KBM-7 (cell line): ENCODE measurements around the gene FAM3C.
A peak's percentile ranks its signal among the peaks of the same experiment; 100 is the strongest.

ENCODE experiments used
- DNase-seq: peaks from one replicate; pipeline ENCODE4 v3.0.0-alpha.2; 2015
- in situ Hi-C: fragments of 300-500 bp; cut with MboI; formaldehyde crosslinking; loops from 2 replicates; pipeline ENCODE4 v1.14.3; 2020; ENCODE audit warnings: low sequenced_read_pairs, low pct_unique_long_range_greater_than_20kb, mixed read lengths

FAM3C gene

DNA sequence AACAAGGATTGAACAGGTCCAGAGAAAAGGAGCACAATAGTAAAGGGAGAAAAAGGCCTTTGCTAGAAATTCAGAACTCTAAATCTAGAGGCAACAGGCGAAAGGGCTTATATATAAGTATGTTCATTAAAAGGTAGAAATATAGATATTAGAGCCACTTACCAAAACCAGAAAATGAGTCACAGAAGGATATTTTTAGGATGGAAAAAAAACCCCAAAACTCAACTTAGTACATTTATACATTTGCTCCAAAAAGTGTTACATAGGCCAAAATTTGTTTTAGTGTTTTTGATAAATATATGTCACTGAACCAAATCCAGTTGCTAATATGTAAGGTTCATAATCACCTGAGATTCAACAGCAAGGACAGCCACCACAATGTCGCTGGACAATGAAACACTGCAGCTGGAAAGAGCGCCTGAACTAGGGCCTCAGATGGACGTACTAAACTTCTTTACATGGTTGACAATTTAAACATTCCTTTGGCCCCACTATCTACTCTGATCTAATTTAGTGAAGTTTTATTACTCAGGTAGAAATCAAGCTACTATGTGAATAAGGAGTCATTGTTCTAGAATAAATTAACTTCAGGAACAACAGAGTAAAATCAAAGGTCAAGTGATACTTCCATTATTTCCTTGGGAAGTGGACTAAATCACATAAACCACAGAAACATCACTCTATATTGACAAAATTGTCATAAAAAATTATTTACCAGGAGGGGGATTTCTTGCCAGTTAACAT is 10.9 kb downstream of the FAM3C start:
- DNase-seq, result no peak
- in situ Hi-C loops, result no loop called here

DNA sequence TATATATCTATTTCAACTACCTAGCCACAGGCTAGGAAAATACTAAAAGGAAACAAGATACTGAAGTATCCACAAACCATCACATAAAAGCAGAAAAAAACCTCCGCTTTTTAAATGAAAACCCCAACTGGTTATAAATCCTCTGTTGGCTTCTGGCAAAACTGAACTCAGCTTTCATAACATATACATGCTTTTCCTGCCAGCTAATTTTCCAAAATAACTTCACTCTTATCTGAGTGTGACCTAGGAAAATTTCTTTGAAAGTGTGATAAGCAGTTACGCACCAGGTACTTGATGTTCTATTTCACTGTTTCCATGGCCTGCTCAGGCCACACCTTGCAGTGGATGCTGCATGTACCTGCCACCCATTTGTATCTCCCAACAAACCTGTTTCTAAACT is 11.8 kb downstream of the FAM3C start:
- no peak for DNase-seq
- in situ Hi-C loops, result no loop called here

DNA sequence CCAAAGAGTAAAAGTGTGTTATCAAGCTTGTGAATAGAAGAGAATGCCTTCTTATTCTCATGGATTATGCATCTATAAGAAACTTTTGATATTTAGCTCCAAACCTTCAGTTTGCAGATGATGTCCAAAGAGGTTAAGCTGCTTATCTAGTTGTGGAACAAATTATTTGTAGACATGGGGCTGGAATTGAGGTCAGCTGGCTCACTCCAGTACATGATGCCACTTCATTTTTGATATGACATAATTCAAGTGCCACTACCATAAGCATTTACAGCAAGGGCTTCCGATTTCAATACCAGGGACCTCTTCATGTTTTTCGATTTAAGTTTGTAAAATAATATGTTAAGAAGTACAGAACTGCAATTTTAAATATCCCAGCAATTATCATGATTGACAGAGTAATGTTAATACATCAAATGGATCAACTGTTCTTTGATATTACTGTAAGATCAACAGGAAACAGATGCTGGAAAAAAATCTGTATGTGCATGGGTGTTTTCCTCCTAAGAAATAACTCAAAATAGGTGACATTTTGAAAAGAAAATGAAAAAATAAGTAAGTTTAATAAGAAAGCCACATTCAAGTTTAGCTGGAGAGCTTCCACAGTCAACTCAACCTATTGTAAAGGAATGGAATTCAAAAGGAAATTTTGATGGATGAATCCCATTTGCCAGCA is 12.7 kb downstream of the FAM3C start:
- in situ Hi-C loops, result no loop called here
- no peak for DNase-seq

DNA sequence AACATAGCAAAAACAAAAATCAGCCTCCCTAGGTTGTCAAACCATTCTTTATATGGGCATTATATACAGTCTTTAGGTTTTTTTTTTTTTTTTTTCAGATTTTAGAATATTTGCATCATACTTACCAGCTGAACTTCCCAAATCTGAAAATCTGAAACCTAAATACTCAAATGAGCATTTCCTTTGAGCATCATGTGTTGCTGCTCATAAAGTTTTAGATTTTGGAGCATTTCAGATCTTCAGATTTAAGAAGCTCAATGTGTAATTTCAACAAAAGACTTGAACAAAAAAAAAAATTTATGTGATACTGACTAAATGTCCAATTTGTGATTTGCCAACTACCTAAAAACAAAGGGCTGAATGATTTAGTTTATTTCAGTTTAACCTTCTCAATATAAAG is 13.6 kb downstream of the FAM3C start:
- in situ Hi-C loops, result no loop called here
- DNase-seq, result no peak

DNA sequence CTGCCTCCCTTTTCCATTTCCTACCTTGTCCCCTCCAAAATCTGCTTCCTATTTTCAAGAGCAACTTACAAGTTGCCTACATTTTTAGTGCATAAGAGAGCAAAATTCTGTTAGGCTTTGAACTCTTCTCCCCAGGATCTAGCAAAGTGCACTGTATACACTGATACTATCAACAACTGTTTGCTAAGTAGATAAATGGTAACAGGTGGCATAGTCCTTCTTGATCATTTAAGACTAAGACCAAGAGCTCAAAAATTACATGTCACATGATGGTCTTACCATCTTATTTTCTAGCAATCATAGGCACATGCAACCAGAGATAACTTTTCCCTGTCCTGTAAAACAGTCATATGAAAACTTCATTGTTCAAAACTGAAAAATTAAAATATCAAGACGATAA is 16.2 kb downstream of the FAM3C start:
- in situ Hi-C loops, result no loop called here
- no peak for DNase-seq

GRCh38 chr7:121376979-121377378 is 19.1 kb downstream of the FAM3C start:
- in situ Hi-C loops, result no loop called here
- DNase-seq, result no peak

DNA sequence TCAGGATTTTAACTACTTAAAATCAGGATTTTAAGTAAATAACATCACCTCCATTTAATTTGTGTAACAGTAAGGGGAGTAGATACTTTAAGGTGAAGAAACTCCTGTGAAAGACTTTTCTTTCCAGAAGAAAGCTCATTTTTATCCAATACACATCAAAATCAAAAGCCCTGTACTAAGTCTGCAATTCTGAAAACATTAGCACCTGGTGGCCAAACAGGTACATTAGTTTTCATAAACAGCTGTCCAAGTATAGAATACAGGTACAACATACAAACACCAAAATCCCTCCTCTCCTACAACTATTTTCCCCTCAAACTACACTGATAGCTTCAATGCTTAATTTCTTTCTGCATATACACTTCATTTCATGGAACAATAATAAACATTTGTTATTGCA is 22.9 kb downstream of the FAM3C start:
- in situ Hi-C loops, result loop anchor here (25.0 kb wide), 1 partner anchor 164 kb away; no protein-coding TSS in a partner anchor
- no peak for DNase-seq

DNA sequence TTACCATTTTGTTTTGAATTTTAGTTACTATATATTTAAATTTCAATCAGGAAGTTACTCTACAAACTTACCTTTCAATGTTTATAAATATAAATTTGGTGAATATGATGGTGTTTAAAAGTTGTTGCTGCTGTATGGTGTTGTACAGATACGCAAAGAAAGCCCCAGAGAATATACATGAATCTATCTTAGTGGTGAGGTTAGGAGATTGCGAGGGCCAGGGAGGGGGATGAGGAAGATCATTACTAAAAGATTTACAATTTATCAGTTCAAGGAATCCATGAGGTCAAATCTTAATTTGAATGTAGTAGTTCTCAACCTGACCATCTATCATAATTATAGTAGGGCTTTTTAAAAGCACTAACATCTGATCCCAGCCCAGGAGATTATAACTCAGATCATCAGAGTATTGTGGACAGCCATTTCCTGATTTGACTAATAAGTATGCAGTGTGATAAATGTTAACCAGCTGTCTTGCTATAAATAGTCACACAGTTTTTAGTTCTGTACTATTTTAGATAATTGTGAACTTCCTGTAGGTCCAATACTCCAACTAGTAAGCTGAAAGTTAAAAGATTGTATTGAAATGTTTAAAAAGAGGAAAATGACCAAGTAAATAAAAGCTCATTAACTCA is 23.6 kb downstream of the FAM3C start:
- DNase-seq, result no peak
- in situ Hi-C loops, result loop anchor here (25.0 kb wide), 1 partner anchor 165 kb away; no protein-coding TSS in a partner anchor

DNA sequence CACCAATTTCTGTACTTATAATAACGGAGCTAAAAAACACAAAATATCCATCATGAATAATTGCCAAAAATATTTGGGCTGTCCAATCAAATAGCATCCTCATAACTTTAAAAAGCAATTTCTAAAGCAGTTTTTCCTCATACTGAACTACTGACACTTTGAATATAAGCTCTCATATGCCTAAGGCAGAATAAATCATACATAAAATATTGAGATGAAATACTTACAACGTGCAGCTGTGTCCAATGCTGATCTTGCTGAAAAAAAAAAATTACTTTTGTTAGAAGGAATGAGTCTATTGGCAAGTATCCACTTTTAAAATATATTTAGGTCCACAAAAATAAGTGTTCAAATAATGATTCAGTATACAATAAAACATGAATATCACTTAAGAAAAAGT is 24.2 kb downstream of the FAM3C start:
- DNase-seq, result no peak
- in situ Hi-C loops, result loop anchor here (25.0 kb wide), 1 partner anchor 165 kb away; no protein-coding TSS in a partner anchor

GRCh38 chr7:121371367-121371766 is 24.7 kb downstream of the FAM3C start:
- in situ Hi-C loops, result loop anchor here (25.0 kb wide), 1 partner anchor 166 kb away; no protein-coding TSS in a partner anchor

GRCh38 chr7:121369462-121369861 is 26.6 kb downstream of the FAM3C start:
- DNase-seq, result no peak
- in situ Hi-C loops, result loop anchor here (25.0 kb wide), 1 partner anchor 168 kb away; no protein-coding TSS in a partner anchor

More at GRCh38 chr7:121371367-121371766, 24.7 kb downstream of the FAM3C start:
- no peak for DNase-seq

- in situ Hi-C loops, result loop anchor here (25.0 kb wide), 1 partner anchor 170 kb away; no protein-coding TSS in a partner anchor
- peak; percentile 43 for DNase-seq
Observed at GRCh38 chr7:121366852-121367431, 29.2 kb downstream of the FAM3C start.

GRCh38 chr7:121360564-121360963 is 35.5 kb downstream of the FAM3C start:
- no peak for DNase-seq
- in situ Hi-C loops, result loop anchor here (25.0 kb wide), 1 partner anchor 177 kb away; no protein-coding TSS in a partner anchor

DNA sequence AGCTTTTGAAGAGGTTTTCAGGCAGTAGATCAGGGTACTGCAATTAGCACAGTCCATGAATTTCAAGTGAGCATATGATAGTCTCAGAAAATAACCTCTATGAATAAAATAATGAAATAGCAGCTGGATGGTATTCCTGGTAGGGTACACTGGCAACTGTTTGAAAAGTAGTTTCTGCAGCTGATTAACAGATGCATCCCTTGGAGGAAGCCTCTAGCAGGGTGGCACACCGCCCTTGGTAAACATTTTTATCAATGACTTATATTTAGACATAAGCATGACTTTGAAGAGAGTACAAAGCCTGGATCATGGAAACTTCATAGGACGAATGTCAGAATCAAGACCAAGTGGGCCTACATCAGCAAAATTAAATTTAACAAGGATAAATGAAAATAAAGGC is 40.5 kb downstream of the FAM3C start:
- no peak for DNase-seq

GRCh38 chr7:121352323-121352722 is 43.8 kb downstream of the FAM3C start:
- in situ Hi-C loops, result loop anchor here (25.0 kb wide), 1 partner anchor 185 kb away; no protein-coding TSS in a partner anchor
- DNase-seq, result no peak

More for the DNA sequence above, 40.5 kb downstream of the FAM3C start:
- in situ Hi-C loops, result loop anchor here (25.0 kb wide), 1 partner anchor 182 kb away; no protein-coding TSS in a partner anchor

- in situ Hi-C loops, result loop anchor here (25.0 kb wide), 1 partner anchor 186 kb away; no protein-coding TSS in a partner anchor
- no peak for DNase-seq
Observed at GRCh38 chr7:121351682-121352081, 44.4 kb downstream of the FAM3C start.

DNA sequence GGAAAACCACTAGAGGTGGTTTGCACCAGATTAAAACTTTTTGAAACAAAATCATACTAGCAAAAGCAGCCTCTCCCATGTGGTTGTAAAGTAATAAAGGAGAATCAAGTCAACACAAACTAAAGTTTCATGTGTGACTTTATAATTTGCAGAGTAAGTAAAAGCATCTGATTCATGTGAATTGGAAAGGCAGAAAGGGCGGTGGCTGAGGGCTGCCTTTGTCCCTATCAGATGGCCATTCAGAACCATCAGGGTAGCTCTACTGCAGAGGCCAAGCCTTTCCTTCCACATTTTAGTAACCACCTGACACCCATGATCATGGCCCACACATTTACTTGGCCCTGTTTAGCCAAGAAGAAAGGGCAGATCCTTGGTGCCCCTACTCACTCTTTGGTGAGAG is 51.6 kb downstream of the FAM3C start:
- no peak for DNase-seq
- in situ Hi-C loops, result no loop called here

DNA sequence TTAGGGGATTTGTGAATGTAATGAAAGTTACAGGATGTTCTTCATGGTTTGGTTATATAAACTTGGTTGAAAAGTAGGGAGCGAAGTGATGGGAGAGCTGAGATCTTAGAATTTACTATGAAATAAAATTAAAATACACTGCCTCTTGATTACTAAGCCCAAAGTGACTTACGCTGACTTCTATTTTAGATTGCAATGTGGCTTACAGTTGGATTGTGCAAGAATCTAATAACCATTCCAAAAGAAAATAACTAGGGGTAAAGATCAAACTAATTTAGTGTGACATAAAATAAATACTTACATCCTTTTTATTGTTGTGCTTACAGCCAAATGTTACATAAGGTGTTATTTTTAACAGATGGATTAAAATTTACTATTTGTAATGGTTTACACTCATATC is 52.0 kb downstream of the FAM3C start:
- in situ Hi-C loops, result no loop called here

GRCh38 chr7:121343302-121343701 is 52.8 kb downstream of the FAM3C start:
- in situ Hi-C loops, result no loop called here
- no peak for DNase-seq

More for the DNA sequence above, 52.0 kb downstream of the FAM3C start:
- DNase-seq, result no peak
